Adrenal gland (tissue), 5 donors: ENCODE results near the gene GABPB1.

Experiments
- CTCF ChIP-seq, 6 experiments: fragments of 450-650 bp in 4 of 6; fragments of 200-600 bp in 2 of 6; sonication (generic) in 1 of 6; IDR thresholded peaks; 1 replicate in 5 of 6; 2 replicates in 1 of 6; pipeline versions ENCODE4 v1.5.1 to v1.8.0; 2016 to 2021; ENCODE audit warnings: antibody characterized with exemption in 6 of 6, mild to moderate bottlenecking in 2 of 6, moderate library complexity in 1 of 6
- POLR2A ChIP-seq, 2 donors: fragments of 450-650 bp; IDR thresholded peaks; one replicate each; pipeline ENCODE4 v1.6.1; 2017; ENCODE audit warnings: antibody characterized with exemption in 2 of 2, mild to moderate bottlenecking in 2 of 2, moderate library complexity in 1 of 2
- donor health status: DM: no; HTN: no; CAD: no.

GRCh38 chr15:50259276-50259675, 95.7 kb downstream of the GABPB1 start:
- TF ChIP-seq CTCF (IDR thresholded peaks at IDR 0.05) (no peak), POLR2A (IDR thresholded peaks at IDR 0.05) (no peak)
